ENCODE measurements around the gene ZNF417. TPM values are rescaled to one million over a fixed set of nuclear protein-coding genes. Genes with fewer than 3 reads are reported as not detected.

ZNF417 gene
- total and polyA plus RNA-seq, 9 of the 15 experiments (the other 6 are each of a cell fraction or from before 2014, with no cell fraction given), result 0.35 to 7.2 (median 3.2) TPM

DNA sequence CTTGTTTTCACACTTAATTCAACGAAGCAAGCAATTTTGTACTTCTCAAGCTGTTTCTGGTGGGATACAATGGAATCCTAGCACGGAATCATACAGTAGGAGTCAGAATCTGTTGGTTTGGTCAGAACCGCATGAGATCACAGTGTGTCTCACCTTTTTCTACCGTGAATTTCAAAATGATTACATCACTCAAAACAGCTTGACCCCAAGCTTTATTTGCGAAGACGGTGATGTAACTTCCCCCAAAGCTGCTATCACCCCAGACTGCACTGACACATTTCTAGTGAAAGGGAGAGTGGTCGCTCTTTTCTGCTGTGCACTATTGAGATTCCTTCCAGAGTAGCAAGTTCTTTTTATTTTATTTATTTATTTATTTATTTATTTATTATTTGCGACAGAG, 48.4 kb upstream of the ZNF417 start:
- H3K36me3 ChIP-seq (ENCODE audit: control insufficient read depth, insufficient read depth, low read length), result no peaks in the 10 kb centered on the region
- H3K27ac ChIP-seq (ENCODE audit: extremely low read depth, low read depth, low read length), result no peak overlapping the region
- no peaks in the 10 kb centered on the region for H3K27me3 ChIP-seq (ENCODE audit: control insufficient read depth in 2 of 2, insufficient read depth in 2 of 2, low read length in 2 of 2)
- no TSS peak for BruUV-seq (replicated peaks)
- DNase-seq (ENCODE audit: extremely low read depth in 1 of 4, low spot score in 3 of 4), result no peak
- no peaks in the 10 kb centered on the region for H4K20me1 ChIP-seq (replicated peaks; ENCODE audit: control insufficient read depth, insufficient read depth, low read length)
- no peak overlapping the region for H3K4me3 ChIP-seq
- FAIRE-seq, result no peak
- no peak overlapping the region for H3K4me2 ChIP-seq (ENCODE audit: insufficient read depth, low read length)
- ChIA-PET POLR2A (no interaction called here), CTCF (ENCODE audit: low intra/inter-chr PET ratio) (no interaction called here)
- no peaks in the 10 kb centered on the region for H3K4me1 ChIP-seq (replicated peaks in 1 of 2; ENCODE audit: control insufficient read depth in 2 of 2, insufficient read depth in 2 of 2, low read length in 2 of 2)
- no peak overlapping the region for H3K9ac ChIP-seq (ENCODE audit: insufficient read depth in 1 of 2, low read depth in 2 of 2, low read length in 2 of 2)
- under 1% methylated on average over 8 of the region's 8 CpGs for WGBS (ENCODE audit: insufficient coverage, low coverage, missing lambda C conversion rate)
- no peak overlapping the region for H2AFZ ChIP-seq (ENCODE audit: low read depth, low read length)
- TF ChIP-seq ATF7 (IDR thresholded peaks at IDR 0.05) (0 out of 2 replicates have a peak, but pooled peaks have one; percentile 30), CEBPG (CRISPR knock-in tag; IDR thresholded peaks at IDR 0.05) (no peak), CEBPG (tag; conservative IDR thresholded peaks at IDR 0.05 in 1 of 2, IDR thresholded peaks at IDR 0.05 in 1 of 2) (peak in 1 of 2 experiments; percentile 68; a peak in 2 of 4 replicates), RCOR1 (IDR thresholded peaks at IDR 0.05; ENCODE audit: borderline replicate concordance in 1 of 2, low read depth in 2 of 2, low read length in 2 of 2) (no peak)
- TF ChIP-seq, protein P1, sequence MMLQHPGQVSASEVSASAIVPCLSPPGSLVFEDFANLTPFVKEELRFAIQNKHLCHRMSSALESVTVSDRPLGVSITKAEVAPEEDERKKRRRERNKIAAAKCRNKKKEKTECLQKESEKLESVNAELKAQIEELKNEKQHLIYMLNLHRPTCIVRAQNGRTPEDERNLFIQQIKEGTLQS (IDR thresholded peaks at IDR 0.05), result peak; percentile 15; the same call in 1 of the 2 replicates
- TF ChIP-seq, protein P1 (CRISPR knock-in tag; conservative IDR thresholded peaks at IDR 0.05), result no peak
- ATAC-seq, result no peak
- no peaks in the 10 kb centered on the region for H3K9me3 ChIP-seq (replicated peaks; ENCODE audit: control insufficient read depth, insufficient read depth, low read depth, low read length)
- in situ Hi-C loops (cut with MboI) (no loop called here), intact Hi-C loops (cut with micrococcal nuclease) (no loop called here)
- H3K9me1 ChIP-seq (ENCODE audit: control insufficient read depth, insufficient read depth, low read length), result no peaks in the 10 kb centered on the region
- H3K79me2 ChIP-seq (ENCODE audit: control insufficient read depth, insufficient read depth, low read length), result no peaks in the 10 kb centered on the region

Measured in K562 (cell line).